ENCODE measurements around the gene ZNF444. TPM values are rescaled to one million over a fixed set of nuclear protein-coding genes. Genes with fewer than 3 reads are reported as not detected.

ZNF444 gene
- total RNA-seq, 1 donor from 2014 or later, result 19.2 TPM

DNA sequence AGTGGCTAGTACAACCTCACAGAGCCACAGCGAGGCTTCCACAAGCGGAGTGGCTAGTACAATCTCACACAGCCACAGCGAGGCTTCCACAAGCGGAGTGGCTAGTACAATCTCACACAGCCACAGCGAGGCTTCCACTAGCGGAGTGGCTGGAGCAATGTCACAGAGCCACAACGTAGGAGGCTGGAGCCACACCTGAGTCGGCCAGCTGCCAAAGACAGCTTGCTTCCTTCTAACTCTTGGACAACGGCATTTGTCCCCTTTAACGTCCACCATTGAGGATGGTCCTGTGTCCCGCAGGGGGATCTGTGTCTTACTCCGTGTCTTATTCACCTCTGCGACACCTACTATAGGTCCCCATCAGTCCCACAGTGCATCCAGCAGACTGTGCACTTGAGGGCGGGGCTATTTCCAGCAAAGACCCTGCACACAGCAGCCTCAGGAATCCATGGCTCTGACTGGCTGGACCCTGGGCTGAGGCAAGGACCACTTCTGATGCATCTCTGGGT, 23.7 kb upstream of the ZNF444 start:
- TF ChIP-seq CTCF (IDR thresholded peaks at IDR 0.05; ENCODE audit: borderline replicate concordance), result no peak
- no peak for DNase-seq
- intact Hi-C loops (cut with micrococcal nuclease), result no loop called here
- Histone ChIP-seq H3K4me3 (no peak overlapping the region), H3K27me3 (ENCODE audit: low read depth) (no peaks in the 10 kb centered on the region), H3K27ac (replicated peaks) (no peak overlapping the region), H3K9me3 (replicated peaks) (no peaks in the 10 kb centered on the region), H3K4me1 (peaks cover 84% of the 10 kb centered on the region), H3K36me3 (no peaks in the 10 kb centered on the region)

DNA sequence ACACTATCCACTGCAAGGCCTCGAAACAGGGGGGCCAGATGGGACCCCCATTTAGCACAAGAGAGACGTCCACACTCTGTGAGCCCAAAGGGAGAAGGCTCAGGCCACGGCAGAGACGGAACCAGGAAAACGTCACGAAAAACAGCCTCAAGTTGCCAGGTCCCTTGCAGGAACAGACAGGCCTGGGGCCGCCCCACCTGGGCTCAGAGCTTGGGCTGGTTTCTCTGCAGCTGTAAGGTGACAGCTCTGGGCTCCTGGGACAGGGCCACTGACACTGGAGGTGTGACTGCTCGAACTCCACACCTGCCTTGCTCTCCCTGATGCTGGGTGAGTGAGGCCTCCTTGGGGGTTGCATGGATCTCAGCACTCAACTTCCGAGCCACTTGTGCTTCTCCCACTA, 23.2 kb upstream of the ZNF444 start:
- Histone ChIP-seq H3K27me3 (ENCODE audit: low read depth) (no peaks in the 10 kb centered on the region), H3K4me3 (no peak overlapping the region), H3K36me3 (no peaks in the 10 kb centered on the region), H3K4me1 (peaks cover 80% of the 10 kb centered on the region), H3K9me3 (replicated peaks) (no peaks in the 10 kb centered on the region), H3K27ac (replicated peaks) (peak overlapping the region; percentile 97)
- DNase-seq, result no peak
- intact Hi-C loops (cut with micrococcal nuclease), result no loop called here
- no peak for TF ChIP-seq CTCF (IDR thresholded peaks at IDR 0.05; ENCODE audit: borderline replicate concordance)

DNA sequence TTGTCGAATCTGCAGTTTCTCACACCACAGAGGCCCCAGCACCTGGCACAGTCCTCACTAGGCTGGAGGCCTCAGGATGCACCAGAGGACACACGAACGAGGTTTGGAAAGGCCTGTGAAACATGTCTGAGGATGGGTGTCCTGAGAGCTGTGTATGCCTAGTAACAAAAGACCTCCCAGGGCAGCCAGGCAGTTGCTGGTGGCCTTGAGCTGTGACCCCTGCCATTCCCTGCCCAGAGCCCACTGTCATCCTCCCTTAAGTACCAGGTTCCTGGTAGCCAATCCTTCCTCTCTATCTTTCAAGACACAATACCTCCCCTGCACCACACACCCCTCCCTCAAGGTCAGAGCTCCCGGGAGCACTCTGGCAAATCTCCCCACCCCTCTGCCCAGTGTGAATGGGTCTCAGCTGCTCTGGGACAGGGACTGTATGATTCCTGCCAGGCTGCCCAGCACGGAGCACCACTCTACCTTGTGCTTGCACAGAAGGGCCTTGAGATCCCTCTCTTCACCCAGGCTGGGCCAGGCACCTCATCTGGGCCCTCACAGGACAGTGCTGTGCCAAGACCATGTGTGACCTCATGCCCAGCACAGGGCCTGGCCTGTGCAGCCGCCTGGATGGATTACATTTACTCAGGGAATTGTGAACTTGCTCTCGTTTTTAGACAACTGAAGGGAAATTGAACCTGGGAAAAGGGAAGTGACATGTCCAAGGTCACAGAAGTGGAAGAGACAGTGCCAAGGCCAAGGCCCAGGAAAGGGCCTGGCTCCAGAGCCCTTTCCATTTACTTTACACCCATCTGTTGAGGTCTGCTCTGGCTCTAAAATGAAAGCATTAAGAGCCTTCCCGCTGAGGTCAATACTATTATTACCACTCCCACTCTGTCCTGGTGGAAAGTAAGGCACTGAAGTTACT, 22.2 kb upstream of the ZNF444 start:
- H3K27ac ChIP-seq (replicated peaks), result peak overlapping the region; percentile 97
- DNase-seq, result no peak
- H3K27me3 ChIP-seq (ENCODE audit: low read depth), result no peaks in the 10 kb centered on the region
- no peak for TF ChIP-seq CTCF (IDR thresholded peaks at IDR 0.05; ENCODE audit: borderline replicate concordance)
- no peaks in the 10 kb centered on the region for H3K9me3 ChIP-seq (replicated peaks)
- intact Hi-C loops (cut with micrococcal nuclease), result no loop called here
- H3K4me3 ChIP-seq, result peak overlapping the region; percentile 91
- H3K4me1 ChIP-seq, result peaks cover 69% of the 10 kb centered on the region
- no peaks in the 10 kb centered on the region for H3K36me3 ChIP-seq

GRCh38 chr19:56119582-56119978, 21.5 kb upstream of the ZNF444 start:
- peaks cover 63% of the 10 kb centered on the region for H3K4me1 ChIP-seq

DNA sequence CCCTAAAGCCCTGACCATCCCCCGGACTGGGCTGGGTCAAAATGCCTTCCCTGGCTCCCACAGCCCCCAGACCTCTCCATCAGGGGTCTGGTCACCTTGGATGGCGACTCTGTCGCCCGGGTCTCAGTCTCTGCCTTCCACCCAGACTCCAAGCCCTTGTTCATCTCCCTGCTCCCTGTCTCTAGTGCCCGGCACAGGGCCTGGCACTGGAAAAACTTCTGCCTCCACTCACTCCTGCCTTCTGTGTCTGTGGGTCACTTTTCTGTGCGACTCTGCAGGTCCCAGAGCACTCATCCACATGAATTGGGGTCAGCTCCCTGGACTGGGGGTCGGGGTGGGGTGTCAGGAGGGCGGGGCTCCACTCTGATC, 21.1 kb upstream of the ZNF444 start:
- Histone ChIP-seq H3K4me3 (peak overlapping the region; percentile 91), H3K9me3 (replicated peaks) (no peaks in the 10 kb centered on the region), H3K27ac (replicated peaks) (peak overlapping the region; percentile 97), H3K4me1 (peaks cover 59% of the 10 kb centered on the region), H3K27me3 (ENCODE audit: low read depth) (no peaks in the 10 kb centered on the region), H3K36me3 (no peaks in the 10 kb centered on the region)
- DNase-seq, result no peak
- TF ChIP-seq CTCF (IDR thresholded peaks at IDR 0.05; ENCODE audit: borderline replicate concordance), result no peak
- intact Hi-C loops (cut with micrococcal nuclease), result no loop called here

More at GRCh38 chr19:56119582-56119978, 21.5 kb upstream of the ZNF444 start:
- H3K9me3 ChIP-seq (replicated peaks), result no peaks in the 10 kb centered on the region
- no peaks in the 10 kb centered on the region for H3K36me3 ChIP-seq
- intact Hi-C loops (cut with micrococcal nuclease), result no loop called here
- TF ChIP-seq CTCF (IDR thresholded peaks at IDR 0.05; ENCODE audit: borderline replicate concordance), result no peak
- H3K27me3 ChIP-seq (ENCODE audit: low read depth), result no peaks in the 10 kb centered on the region
- H3K27ac ChIP-seq (replicated peaks), result peak overlapping the region; percentile 97
- peak overlapping the region; percentile 91 for H3K4me3 ChIP-seq
- DNase-seq, result no peak
